Frontal cortex (tissue), 4 donors: Measurements from ENCODE around the gene BUD31. TPM values are rescaled to one million over a fixed set of nuclear protein-coding genes. Genes with fewer than 3 reads are reported as not detected.
A peak's percentile ranks its signal among the peaks of the same experiment; 100 is the strongest.
"Not testable (repeated sequence)": the region's sequence is repeated elsewhere in the genome, so short reads cannot be mapped to it uniquely, and the experiment has no call there.

Experiments
- DNase-seq, 2 donors: peaks; one replicate each; pipeline ENCODE4 v3.0.0; 2012; ENCODE audit warnings: low spot score in 2 of 2
- FAIRE-seq: peaks from 2 replicates; lab custom pipeline; 2012; peaks lifted over from hg19 to GRCh38; lab: Jason Lieb, UNC
- total RNA-seq: library from RNA; depleted of rRNA; stranded (reverse); fragments of >200 nt; gene quantifications from one replicate; pipeline ENCODE4 v1.2.3, GENCODE V29; 2014
- donor health status: control.
- donor health status: control.
- donor health status: control.

The BUD31 gene
- total RNA-seq, 1 donor from 2014 or later, result 68.5 TPM

DNA sequence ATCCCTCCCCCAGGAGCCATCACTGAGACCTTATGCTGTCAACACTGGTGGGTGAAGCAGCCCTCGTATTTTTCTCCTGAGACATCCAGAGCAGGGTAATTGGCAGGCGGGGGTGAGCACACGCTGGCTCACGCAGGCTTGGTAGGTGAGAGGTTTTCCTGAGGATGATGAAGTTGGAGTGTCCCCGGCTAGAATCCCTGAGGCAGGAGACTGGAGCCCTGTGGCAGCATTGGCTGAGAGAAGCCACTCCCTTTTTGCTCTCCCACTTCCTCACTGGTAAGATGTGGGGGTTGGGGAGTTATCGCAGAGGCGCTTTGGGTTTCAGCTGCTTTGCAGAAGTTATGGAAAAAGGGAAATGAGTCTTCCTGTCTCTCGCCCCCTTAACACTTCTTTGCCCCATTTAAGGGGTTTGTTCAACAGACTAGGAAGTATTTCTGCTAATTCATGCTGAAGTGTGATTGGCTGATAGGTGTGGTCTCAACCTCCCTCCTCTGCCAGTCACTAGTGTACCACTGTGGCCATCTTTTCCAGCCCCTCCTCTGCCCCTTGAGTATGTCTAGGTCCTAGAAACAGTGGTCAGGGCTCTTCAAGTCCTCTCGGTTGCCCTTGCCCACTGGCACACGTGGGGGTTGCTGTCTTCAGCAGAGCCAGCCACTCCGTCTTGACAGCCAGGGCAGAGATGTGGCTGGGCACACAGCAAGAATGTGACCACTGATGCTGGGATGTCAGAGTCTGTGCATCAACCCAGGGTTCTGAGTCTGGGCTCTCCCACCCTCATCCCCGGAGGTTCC is 28.5 kb upstream of the BUD31 start:
- DNase-seq, result peak in 1 of 2 donors; percentile 31
- no peak for FAIRE-seq

DNA sequence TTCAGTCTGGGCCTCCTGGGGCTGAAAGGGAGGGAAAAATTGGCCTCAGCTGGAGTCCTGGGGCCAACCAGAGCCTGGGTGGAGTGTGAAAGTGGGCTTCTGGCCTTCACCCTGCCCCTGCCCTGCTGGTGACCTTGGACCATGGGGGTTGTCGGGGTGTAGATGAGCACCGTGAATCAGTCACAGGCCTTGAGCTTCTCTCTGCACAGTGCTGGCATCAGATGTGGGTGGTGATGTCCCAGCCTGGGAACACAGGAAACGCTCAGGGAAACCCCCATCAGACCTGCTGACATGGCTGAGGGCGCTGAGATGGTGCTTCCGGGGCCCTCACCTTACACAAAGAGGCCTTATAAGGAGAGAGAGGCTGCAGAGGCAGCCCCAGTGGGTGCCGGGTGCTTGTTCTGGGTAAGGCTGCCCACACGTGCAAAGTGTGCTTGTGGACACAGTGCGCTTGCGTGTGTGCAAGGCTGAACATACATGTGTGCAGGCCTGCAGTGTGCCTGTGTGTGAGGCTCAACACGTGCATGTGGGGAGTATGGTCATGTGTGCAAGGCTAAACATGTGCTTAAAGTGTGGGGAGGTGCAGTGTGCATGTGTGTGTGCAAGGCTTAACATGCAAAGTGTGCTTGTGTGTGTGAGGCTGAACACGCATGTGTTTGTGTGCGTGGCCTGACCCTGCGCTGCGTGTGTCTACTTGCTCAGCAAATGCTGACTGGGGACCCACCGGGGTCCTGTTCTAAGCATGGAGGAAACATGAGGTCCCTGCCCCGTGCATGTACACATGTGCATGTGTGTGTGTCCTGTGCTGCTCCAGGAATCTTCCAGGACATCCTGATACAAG is 27.7 kb upstream of the BUD31 start:
- FAIRE-seq (no peak), DNase-seq (no peak)

- no peak for DNase-seq
- no peak for FAIRE-seq
Measured at GRCh38 chr7:99381664-99382075, 27.1 kb upstream of the BUD31 start.

GRCh38 chr7:99383203-99383602 is 25.6 kb upstream of the BUD31 start:
- DNase-seq (no peak), FAIRE-seq (no peak)

GRCh38 chr7:99383791-99384370 is 24.9 kb upstream of the BUD31 start:
- FAIRE-seq, result no peak
- DNase-seq, result no peak

DNA sequence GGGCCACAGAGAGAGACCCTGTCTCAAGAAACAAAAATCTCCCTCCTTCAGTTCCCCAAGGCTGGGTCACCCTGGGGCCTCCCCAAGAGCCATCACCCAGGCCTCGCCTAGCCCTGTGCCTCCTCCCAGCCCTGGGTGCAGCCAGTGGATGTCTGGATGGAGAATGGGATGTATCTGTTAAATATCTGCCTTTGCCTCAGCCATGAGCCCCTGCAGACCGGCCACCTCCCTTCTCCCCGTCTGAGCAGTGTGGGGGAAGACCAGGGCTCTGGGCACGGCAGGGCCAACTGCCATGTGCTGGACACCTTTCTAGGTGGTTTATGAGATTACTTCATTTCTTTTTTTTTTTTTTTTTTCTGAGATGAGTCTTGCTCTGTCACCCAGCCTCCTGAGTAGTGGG is 24.2 kb upstream of the BUD31 start:
- FAIRE-seq, result no peak
- DNase-seq, result no peak

GRCh38 chr7:99385564-99385963 is 23.2 kb upstream of the BUD31 start:
- FAIRE-seq (no peak), DNase-seq (no peak)

GRCh38 chr7:99386584-99387238 is 22.1 kb upstream of the BUD31 start:
- no peak for FAIRE-seq
- DNase-seq, result no peak

DNA sequence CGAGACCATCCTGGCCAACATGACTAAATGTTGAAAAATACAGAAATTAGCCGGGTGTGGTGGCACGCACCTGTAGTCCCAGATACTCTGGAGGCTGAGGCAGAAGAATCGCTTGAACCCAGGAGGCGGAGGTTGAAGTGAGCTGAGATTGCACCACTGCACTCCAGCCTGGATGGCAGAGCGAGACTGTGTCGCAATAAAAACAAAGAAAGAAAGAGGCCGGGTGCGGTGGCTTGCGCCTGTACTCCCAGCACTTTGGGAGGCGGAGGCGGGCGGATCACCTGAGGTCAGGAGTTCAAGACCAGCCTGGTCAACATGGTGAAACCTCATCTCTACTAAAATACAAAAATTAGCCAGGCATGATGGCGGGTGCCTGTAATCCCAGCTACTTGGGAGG is 21.5 kb upstream of the BUD31 start:
- DNase-seq, FAIRE-seq: not testable (repeated sequence)

DNA sequence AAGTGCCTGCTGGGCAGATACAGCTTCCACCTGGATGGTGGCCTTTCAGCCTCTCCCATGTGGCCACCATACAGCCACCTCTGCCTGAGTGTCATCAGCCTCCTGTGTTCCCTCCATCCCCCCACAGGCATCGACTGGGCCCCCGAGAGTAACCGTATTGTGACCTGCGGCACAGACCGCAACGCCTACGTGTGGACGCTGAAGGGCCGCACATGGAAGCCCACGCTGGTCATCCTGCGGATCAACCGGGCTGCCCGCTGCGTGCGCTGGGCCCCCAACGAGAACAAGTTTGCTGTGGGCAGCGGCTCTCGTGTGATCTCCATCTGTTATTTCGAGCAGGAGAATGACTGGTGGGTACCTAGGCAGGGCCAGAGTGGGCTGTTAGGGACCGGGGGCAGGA is 20.9 kb upstream of the BUD31 start:
- DNase-seq (no peak), FAIRE-seq (no peak)

GRCh38 chr7:99389772-99390171 is 19.0 kb upstream of the BUD31 start:
- no peak for FAIRE-seq
- no peak for DNase-seq

DNA sequence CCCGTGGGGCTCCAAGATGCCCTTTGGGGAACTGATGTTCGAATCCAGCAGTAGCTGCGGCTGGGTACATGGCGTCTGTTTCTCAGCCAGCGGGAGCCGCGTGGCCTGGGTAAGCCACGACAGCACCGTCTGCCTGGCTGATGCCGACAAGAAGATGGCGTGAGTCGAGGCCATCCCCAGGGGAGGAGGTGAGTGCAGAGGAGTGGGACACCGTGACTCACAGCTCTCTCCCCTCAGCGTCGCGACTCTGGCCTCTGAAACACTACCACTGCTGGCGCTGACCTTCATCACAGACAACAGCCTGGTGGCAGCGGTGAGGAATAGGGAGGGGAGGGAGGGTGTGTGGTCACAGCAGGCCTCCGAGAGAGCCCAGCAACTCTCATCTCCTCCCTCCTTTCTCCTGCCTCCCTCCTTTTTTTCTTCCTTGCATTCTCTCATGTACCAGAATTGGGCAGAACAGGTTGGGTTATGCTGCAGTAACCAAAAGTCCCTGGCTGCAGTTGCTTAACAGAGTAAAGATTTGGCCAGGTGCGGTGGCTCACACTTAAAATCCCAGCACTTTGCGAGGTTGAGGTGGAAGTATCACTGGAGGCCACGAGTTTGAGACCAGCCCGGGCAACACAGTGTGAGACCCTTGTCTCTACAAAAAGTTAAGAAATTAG is 17.7 kb upstream of the BUD31 start:
- FAIRE-seq, result no peak
- no peak for DNase-seq

GRCh38 chr7:99392046-99392445 is 16.7 kb upstream of the BUD31 start:
- DNase-seq (no peak), FAIRE-seq (no peak)

DNA sequence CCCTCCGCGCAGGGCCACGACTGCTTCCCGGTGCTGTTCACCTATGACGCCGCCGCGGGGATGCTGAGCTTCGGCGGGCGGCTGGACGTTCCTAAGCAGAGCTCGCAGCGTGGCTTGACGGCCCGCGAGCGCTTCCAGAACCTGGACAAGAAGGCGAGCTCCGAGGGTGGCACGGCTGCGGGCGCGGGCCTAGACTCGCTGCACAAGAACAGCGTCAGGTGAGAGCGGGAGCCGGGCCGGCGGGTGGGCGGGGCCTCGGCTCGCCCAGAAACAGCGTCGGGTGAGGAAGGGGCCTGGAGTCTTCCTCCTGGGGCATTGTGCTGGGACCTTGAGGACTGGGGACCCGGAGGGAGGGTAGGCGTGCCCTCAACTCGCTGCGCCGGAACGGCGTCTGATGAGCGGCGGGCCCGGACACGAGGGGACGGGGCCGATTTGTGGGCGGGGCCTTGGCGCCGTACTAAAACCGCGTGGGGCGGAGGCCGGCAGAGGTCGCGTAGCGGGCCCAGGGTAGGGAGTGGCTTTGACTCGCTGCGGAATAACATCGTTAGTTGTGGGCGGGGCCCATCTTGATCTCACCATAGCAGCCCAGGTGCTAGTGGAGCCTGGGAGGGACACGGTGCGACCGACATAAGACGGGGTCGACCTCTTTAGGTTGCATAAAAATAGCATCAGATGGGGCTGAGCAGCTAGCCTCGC is 16.0 kb upstream of the BUD31 start:
- peak; percentile 51 to 72 for DNase-seq
- no peak for FAIRE-seq

GRCh38 chr7:99393355-99394187 is 15.2 kb upstream of the BUD31 start:
- FAIRE-seq (no peak), DNase-seq (peak in 1 of 2 donors; percentile 59)

GRCh38 chr7:99394188-99394502 is 14.6 kb upstream of the BUD31 start:
- no peak for FAIRE-seq
- no peak for DNase-seq

DNA sequence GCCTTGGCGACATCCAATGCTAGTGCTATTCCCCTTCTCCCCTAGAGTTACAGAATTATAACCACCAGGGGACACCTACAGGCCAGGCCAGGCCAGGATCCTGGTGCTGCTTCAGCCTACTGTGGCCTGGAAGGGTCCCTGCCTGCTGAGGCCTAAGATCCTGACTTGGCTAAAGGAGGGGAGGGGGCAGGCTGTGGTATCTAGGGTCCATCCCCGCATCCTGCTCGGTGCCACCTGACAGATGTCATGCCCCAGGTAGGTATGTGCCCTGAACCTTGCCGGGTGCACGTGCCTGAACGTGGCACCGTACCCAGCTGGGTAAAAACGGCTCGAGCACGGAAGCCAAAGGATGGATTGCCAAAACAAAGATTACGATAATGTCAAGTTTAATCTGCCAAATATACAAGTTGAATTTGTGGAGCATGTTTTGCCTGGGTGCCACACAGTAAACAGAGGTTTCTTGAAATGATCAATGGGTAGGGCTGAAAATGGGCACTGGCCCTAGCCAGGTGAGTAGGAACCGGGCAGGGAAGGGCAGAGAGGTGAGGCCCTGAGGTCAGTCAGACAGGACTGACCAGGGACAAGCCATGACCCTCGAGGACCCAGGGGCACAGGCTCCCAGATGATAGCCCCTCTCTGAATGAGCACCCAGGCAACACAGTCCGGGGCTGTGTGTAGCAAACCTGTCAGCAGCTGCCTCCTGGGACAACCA is 13.0 kb upstream of the BUD31 start:
- no peak for DNase-seq
- FAIRE-seq, result no peak
